C1 segment of cervical spinal cord (tissue), 14 donors: Measurements from ENCODE around the gene BLOC1S1.

Experiments used
- DNase-seq, 14 donors: peaks; one replicate each; lab custom pipeline; 2025; lab: John Stamatoyannopoulos, UW

BLOC1S1 gene

DNA sequence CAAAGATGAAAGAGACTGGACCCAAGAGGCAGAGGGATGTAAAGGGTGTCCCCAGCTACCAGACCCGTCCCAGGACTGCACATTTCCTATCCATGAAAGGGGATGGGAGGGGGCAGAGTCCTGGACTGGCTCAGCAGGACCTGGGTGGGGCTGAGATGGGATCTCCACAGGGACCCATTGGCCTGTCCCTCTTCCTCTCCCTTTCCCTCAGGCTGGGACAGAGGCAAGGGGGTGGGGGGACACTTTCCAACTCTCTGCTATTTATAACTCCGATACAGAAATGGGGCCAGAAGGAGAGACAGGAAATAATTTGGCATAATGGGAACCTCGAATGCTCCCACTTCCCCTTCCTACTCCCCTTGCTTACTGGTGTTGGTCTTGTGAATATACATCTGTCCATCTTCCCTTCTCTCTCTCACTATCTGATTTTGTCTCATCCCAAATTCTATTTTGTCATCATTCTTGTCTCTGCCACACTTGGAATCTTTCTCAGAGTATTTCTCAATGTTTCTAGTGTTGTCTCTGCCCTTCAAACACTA is 7.1 kb upstream of the BLOC1S1 start:
- no peak for DNase-seq

DNA sequence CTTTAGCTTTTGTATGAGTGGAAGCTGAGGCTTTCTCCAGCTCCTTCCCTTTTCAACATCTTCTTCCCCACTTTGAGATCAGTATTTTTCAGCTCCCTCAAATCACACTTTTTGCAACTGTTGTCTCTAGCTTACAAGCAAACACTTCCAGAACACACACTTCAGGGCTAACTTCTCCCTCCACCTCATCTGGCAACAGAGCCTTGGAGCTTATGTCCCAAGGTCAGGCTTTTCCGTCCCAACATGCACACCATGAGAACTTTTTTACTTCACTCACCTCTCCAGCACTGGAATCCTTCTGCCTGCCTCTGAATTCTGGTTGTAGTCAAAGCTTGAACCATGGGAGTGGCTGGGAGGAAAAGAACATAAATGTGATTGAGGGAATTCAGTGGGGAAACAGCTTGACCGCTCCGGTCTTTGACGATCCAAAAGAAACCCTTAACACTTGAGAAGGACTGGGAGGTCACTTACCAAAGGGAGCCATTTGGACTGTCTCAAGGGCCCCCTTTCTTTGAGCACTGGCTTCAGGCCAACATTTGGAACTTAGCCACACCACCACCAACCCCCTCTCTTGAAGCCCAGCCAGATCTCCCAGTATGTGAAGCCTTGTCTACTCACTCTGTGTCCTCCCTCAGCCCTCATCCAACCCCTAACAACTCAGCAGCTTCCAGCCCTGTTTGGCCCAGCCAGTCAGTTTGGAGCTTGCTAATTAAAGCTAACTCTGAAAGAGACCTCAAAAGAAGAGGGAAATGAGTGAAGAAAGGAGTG is 3.9 kb upstream of the BLOC1S1 start:
- DNase-seq = peak in 1 of 14 donors; percentile 17

DNA sequence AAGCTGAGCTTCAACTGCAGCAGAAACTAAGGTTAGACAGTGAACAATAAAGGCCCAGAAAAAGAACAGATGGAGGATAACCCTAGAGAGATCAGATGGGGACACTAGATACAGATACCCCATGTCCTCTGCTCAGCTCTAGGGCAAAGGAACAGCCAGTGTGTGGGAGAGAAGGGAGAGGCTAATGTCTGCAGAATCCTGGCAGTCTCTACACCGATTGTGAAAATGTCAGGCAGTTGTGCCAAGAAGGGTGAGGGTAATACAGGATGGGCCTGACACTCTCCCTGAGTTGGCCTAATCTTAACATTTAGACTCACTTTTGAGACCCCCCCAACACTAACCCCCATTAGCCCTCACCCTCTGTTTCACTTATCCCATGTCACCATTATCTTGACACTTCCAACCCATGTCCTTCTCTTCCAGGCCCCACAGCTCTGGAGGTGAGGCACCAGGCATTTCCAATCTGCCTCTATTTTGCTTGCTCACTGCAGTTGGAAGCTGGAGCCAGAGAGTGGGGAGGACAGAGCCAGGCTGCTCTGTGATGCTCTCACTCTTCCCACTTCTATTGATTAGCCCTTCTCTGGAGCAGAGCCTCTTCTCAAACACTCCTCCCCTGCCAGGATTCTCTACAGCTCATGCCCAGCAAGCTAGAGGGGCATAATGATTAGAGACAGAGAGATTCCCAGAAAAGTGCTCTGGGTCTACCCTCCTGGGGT is 3.0 kb upstream of the BLOC1S1 start:
- no peak for DNase-seq

DNA sequence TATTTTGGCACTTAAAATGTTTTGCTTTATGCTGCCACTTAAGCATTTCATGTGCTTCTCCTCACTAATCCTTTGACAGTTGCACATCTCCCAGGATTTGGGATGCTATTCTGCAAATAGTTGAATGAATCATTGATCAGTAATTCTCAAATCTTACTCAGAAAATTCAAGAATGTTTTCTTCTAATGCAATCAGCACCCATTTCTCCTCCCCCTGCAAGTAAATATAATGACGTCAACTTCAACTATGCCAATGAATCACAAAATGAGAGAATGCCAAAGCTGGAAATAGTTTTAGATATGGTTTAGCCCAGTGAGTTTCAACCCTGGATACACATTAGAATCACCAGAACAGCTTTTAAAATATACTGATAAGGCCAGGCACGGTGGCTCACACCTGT is 2.1 kb upstream of the BLOC1S1 start:
- DNase-seq = no peak

- no peak for DNase-seq
Observed at GRCh38 chr12:55715169-55715764, 579 bp upstream of the BLOC1S1 start.

DNA sequence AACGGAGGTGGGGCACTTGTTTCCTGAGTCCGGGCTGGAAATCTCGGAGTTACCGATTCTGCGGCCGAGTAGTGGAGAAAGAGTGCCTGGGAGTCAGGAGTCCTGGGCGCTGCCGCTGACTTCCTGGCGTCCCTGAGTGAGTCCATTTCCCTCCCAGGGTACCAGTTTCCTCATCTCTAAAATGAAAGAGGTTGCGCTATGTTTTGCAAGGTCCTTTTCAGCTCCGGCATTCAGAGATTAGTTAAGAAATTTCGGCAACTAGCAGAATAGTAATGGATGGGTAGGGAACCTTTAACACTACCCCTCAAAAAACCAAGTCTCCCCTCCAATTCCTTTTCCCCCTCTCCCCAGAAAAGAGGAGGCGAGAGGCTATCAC is 724 bp downstream of the BLOC1S1 start:
- DNase-seq = no peak

DNA sequence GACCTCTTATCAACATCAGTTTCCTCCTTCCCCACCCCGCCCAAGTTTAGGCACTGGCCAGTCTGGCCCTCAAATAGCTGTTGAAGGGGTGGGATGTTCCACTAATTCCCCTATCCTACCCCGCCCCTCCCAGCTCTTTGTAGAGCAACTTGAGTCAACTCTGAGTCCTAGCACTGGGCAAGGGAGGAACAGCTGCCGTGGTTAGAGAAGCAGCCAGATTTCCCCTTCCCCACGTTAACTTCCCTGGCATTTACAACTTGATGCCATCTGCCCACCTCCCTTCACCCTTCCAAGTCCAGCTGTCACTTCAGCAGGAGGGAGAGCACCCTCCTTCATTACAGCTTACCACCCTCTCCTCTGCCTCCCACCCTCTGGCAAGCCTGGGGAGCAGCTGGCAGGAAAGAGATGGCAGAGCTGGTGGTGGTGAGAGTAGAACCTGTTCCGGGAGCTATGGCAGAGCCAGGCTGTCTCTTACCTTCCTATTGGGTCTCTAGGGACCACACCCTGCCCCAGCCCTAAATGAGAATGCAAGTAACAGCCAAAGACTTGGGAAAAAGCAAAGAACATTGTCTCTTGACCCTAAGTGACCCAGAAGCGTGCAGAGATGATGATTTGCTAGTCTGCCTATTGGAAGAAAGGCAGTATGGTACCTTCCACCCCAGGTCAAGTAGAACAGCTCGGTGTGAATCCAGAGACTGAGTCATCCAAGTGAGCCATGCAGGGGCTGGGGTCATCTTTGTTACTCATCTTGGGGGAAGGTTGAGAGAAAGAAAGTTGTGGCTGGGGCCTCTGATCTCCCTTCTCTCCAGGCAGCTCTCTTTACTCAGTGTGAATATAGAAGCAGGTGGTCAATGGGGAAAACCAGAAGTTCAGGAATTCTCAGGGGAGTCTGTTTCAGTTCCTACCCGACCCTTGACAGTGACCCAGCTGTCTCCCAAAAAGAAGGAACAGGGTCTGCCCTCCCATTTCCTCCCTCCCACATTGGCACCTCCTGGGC is 1.5 kb downstream of the BLOC1S1 start:
- peak in 1 of 14 donors; percentile 21 for DNase-seq

- no peak for DNase-seq
Observed at GRCh38 chr12:55718015-55718414, 2.2 kb downstream of the BLOC1S1 start.

- DNase-seq = no peak
Observed at GRCh38 chr12:55718624-55719275, 2.9 kb downstream of the BLOC1S1 start.

- DNase-seq = no peak
Observed at GRCh38 chr12:55719371-55719770, 3.5 kb downstream of the BLOC1S1 start.

DNA sequence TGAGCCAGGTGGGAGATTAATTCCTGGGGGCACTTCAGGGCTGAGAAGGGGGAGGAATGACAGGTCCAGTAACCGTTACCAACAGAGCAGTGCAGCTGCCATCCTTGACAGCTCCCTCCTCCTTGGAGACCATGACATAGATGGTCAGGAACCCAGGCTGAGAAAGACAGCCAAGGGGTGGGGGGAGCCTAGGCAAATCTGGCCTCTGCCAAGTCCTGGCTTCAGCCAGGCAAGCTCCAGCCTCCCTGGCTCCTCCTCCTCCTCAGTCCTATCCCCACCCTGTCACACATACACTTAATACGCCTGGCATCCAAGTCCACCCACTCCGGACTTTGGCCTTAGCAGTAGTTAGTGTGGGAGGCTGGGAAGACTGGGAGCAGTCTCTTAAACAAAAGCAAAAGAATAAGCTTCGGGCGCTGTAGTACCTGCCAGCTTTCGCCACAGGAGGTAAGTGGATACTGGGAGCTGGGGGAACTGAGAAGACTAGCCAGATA is 4.3 kb downstream of the BLOC1S1 start, which contains the start of gene RDH5:
Gene RDH5, plus strand, starts transcription at position 323 of the 494 bp plus-strand sequence. CDS start 792 bp downstream, outside the sequence.
- DNase-seq = peak in 8 of 14 donors; percentile 26 to 72 (median 40)

- peak in 10 of 14 donors; percentile 35 to 88 (median 61) for DNase-seq
Observed at GRCh38 chr12:55720894-55721444, 5.1 kb downstream of the BLOC1S1 start.

- DNase-seq = no peak
Observed at GRCh38 chr12:55721601-55722213, 5.9 kb downstream of the BLOC1S1 start.

DNA sequence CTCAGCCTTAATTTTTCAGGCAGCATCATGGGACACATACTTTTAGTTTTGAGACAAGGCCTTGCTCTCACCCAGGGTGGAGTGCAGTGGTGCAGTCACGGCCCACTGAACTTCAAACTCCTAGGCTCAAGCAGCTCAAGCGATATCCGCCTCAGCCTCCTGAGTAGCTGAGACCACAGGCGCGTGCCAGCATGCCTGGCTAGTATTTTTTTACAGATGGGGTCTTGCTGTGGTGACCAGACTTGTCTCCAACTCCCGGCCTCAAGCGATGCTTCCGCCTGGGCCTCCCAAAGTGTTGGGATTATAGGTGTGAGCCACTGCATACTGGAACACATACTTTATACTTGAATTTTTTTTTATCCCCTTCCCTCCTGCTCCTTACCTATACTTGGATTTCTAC is 7.1 kb downstream of the BLOC1S1 start:
- no peak for DNase-seq

DNA sequence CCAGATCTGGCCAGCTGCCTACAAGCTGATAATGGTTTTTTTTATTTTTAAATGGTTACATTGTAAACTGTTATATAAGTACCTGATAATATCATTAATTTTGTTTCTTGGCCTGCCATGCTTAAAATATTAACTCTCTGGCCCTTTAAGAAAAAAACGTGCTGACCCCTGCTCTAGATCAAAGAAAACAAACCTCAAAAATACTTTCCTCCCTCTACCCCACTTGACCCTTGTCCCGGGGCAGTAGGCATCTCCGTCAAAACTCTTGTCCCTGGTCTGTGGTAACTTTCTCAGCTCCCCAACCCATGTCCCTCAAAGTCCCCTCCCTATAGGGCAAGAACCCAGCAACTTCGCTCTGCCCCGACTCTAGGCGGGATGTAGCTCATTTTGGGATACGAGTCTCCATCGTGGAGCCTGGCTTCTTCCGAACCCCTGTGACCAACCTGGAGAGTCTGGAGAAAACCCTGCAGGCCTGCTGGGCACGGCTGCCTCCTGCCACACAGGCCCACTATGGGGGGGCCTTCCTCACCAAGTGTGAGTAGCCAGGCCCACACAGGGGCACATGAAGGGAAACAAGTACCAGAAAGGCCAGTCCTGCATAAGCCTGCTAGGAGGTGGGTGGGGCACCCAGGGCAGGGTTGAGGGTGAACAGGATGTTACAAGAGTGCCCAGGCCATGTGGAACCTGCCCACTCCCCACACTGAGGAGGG is 7.8 kb downstream of the BLOC1S1 start:
- no peak for DNase-seq

DNA sequence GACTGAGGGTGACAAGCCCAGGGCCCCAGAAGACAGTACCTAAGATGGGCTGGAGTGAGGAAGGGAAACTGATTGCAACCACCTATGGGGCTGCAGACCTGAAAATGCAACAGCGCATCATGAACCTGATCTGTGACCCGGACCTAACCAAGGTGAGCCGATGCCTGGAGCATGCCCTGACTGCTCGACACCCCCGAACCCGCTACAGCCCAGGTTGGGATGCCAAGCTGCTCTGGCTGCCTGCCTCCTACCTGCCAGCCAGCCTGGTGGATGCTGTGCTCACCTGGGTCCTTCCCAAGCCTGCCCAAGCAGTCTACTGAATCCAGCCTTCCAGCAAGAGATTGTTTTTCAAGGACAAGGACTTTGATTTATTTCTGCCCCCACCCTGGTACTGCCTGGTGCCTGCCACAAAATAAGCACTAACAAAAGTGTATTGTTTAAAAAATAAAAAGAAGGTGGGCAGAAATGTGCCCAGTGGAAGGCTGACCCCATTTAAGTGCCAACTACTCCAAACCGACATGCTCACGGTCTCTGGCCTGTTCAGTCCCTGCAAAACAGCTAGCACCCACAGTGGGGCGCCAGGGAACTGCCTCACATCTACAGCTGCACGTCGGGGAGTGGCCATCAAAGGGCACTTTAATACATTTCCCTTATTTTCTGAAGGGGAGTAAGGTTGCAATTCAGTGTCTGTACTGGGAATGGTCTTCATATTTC is 8.5 kb downstream of the BLOC1S1 start:
- DNase-seq = peak in 10 of 14 donors; percentile 16 to 60 (median 36)

- DNase-seq = no peak
Observed at GRCh38 chr12:55724940-55725309, 9.1 kb downstream of the BLOC1S1 start.

DNA sequence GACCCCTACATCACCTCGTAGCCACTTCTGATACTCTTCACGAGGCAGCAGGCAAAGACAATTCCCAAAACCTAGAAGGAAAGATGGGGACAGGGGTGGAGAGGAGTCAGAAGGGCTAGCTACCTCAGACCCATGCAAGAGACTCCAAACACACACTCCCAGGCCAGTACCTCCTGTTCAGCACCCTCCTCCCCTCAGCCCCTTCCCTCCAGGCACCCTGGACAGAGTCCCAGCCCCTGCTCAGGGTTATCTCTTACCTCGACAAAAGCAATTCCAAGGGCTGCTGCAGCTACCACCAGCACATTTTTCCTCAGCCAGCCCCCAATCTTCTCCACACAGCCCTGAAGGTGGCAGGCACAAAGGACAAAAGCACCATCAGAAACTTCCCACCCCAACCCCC is 9.7 kb downstream of the BLOC1S1 start:
- DNase-seq = no peak
